ENCODE measurements around the gene LDLRAD1. TPM values are rescaled to one million over a fixed set of nuclear protein-coding genes. Genes with fewer than 3 reads are reported as not detected.

LDLRAD1 gene
- total and polyA plus RNA-seq, 2 of the 13 experiments (the other 11 are each of a cell fraction or from before 2014, with no cell fraction given): 2.5 to 14.0 TPM

DNA sequence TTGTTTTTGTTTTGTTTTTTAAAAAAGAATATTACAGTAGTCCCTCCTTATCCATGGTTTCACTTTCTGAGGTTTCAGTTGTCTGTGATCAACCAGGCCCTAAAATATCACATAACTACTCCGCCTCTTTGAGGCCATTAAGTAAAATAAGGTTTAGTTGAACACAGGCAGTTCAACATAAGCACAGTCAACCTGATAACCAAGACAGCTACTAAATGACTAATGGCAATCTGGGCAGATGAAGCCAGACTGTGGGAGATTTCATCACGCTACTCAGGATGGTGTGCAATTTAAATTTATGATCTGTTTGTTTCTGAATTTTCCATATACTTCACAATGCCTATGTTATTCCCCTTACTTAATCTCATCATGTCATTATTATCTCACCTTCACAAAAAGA lies 30.1 kb downstream of the LDLRAD1 start:
- TF ChIP-seq MTA1 (CRISPR knock-in tag; IDR thresholded peaks at IDR 0.05; ENCODE audit: borderline replicate concordance) (no peak), MED1 (CRISPR knock-in tag; IDR thresholded peaks at IDR 0.05) (no peak), ZNF704 (CRISPR knock-in tag; IDR thresholded peaks at IDR 0.05; ENCODE audit: borderline replicate concordance) (no peak), IKZF5 (CRISPR knock-in tag; IDR thresholded peaks at IDR 0.05) (no peak), ZNF282 (IDR thresholded peaks at IDR 0.05; ENCODE audit: partially characterized antibody) (no peak), EED (CRISPR knock-in tag; IDR thresholded peaks at IDR 0.05) (no peak), HNRNPUL1 (IDR thresholded peaks at IDR 0.05; ENCODE audit: low read depth, low read length) (no peak)
- TF ChIP-seq, protein P1, sequence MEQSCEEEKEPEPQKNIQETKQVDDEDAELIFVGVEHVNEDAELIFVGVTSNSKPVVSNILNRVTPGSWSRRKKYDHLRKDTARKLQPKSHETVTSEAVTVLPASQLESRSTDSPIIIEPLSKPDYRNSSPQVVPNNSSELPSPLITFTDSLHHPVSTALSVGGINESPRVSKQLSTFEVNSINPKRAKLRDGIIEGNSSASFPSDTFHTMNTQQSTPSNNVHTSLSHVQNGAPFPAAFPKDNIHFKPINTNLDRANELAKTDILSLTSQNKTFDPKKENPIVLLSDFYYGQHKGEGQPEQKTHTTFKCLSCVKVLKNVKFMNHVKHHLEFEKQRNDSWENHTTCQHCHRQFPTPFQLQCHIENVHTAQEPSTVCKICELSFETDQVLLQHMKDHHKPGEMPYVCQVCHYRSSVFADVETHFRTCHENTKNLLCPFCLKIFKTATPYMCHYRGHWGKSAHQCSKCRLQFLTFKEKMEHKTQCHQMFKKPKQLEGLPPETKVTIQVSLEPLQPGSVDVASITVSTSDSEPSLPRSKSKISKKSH (CRISPR knock-in tag; IDR thresholded peaks at IDR 0.05; ENCODE audit: borderline replicate concordance): no peak
- TF ChIP-seq, protein P2, sequence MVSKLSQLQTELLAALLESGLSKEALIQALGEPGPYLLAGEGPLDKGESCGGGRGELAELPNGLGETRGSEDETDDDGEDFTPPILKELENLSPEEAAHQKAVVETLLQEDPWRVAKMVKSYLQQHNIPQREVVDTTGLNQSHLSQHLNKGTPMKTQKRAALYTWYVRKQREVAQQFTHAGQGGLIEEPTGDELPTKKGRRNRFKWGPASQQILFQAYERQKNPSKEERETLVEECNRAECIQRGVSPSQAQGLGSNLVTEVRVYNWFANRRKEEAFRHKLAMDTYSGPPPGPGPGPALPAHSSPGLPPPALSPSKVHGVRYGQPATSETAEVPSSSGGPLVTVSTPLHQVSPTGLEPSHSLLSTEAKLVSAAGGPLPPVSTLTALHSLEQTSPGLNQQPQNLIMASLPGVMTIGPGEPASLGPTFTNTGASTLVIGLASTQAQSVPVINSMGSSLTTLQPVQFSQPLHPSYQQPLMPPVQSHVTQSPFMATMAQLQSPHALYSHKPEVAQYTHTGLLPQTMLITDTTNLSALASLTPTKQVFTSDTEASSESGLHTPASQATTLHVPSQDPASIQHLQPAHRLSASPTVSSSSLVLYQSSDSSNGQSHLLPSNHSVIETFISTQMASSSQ (IDR thresholded peaks at IDR 0.05; ENCODE audit: low read depth): no peak
- TF ChIP-seq, protein P2 (CRISPR knock-in tag; IDR thresholded peaks at IDR 0.05; ENCODE audit: borderline replicate concordance): no peak
- no peak overlapping the region for H3K4me2 ChIP-seq (ENCODE audit: low read depth, low read length)
- H3K4me3 ChIP-seq (replicated peaks in 1 of 3; ENCODE audit: insufficient read depth in 1 of 3, low read depth in 2 of 3, low read length in 3 of 3): no peak overlapping the region
- H3K79me2 ChIP-seq (ENCODE audit: insufficient read depth, low read length): no peaks in the 10 kb centered on the region
- FAIRE-seq: no peak
- 70% methylated on average over 2 of the region's 2 CpGs for WGBS (ENCODE audit: low lambda C conversion rate)
- H4K20me1 ChIP-seq (ENCODE audit: insufficient read depth, low read length): no peaks in the 10 kb centered on the region
- H3K27me3 ChIP-seq (ENCODE audit: control insufficient read depth in 1 of 2, insufficient read depth in 2 of 2, low read length in 2 of 2): no peaks in the 10 kb centered on the region
- no TSS peak for BruUV-seq (replicated peaks)
- no peak for ATAC-seq
- ChIA-PET CTCF (ENCODE audit: low intra/inter-chr PET ratio, low total read pairs) (no interaction called here), POLR2A (no interaction called here)
- in situ Hi-C loops (cut with HindIII; ENCODE audit: extremely low pct_ligation_motif_present, low pct_unique_long_range_greater_than_20kb) (no loop called here), intact Hi-C loops (cut with micrococcal nuclease; ENCODE audit: unreplicated experiment) (no loop called here)
- peaks cover 6% of the 10 kb centered on the region for H3K4me1 ChIP-seq (ENCODE audit: insufficient read depth, low read length)
- H2AFZ ChIP-seq (ENCODE audit: low read length): no peak overlapping the region
- no peak for DNase-seq (ENCODE audit: low spot score)
- no peak overlapping the region for H3K9ac ChIP-seq (ENCODE audit: insufficient read depth, low read depth, low read length)
- H3K9me3 ChIP-seq (ENCODE audit: low read length): no peaks in the 10 kb centered on the region
- no peaks in the 10 kb centered on the region for H3K36me3 ChIP-seq (replicated peaks in 1 of 2; ENCODE audit: control insufficient read depth in 1 of 2, insufficient read depth in 2 of 2, low read length in 2 of 2)
- no peak overlapping the region for H3K27ac ChIP-seq (ENCODE audit: extremely low read length, insufficient read depth, low read length)

All from HepG2 (cell line).